GM23338 (cell line): Measurements from ENCODE around the gene ABR. TPM values are rescaled to one million over a fixed set of nuclear protein-coding genes. Genes with fewer than 3 reads are reported as not detected.

ENCODE experiments used
- ATAC-seq: fragments of 200-7000 bp; cut with Tn5 transposase; 3 replicates; pipeline ENCODE4 v1.9.1; 2020
- DNase-seq: peaks from one replicate; pipeline ENCODE4 v3.0.0-alpha.2; 2015; ENCODE audit warnings: low spot score
- H2AFZ ChIP-seq: fragments of 200-600 bp; sonication (generic); 2 replicates; pipeline ENCODE4 v1.8.0; 2016; ENCODE audit warnings: antibody characterized with exemption, mild to moderate bottlenecking, moderate library complexity
- H3F3A ChIP-seq: fragments of 200-600 bp; sonication (generic); replicated peaks from 2 replicates; pipeline ENCODE4 v1.8.0; 2017; ENCODE audit warnings: antibody characterized with exemption, mixed run types, low read depth
- H3K27ac ChIP-seq: fragments of 200-600 bp; sonication (generic); 2 replicates; pipeline ENCODE4 v1.6.1; 2016; ENCODE audit warnings: low read depth
- H3K27me3 ChIP-seq: fragments of 200-600 bp; sonication (generic); 2 replicates; pipeline ENCODE4 v1.8.0; 2016; ENCODE audit warnings: mild to moderate bottlenecking, mixed run types, moderate library complexity; ENCODE audit not compliant: insufficient read depth
- H3K36me3 ChIP-seq: fragments of 200-600 bp; sonication (generic); 2 replicates; pipeline ENCODE4 v1.8.0; 2016; ENCODE audit warnings: mild to moderate bottlenecking; ENCODE audit not compliant: insufficient read depth
- H3K4me1 ChIP-seq: fragments of 200-600 bp; sonication (generic); 2 replicates; pipeline ENCODE4 v1.8.0; 2016; ENCODE audit warnings: mild to moderate bottlenecking, moderate library complexity; ENCODE audit not compliant: insufficient read depth
- H3K4me2 ChIP-seq: fragments of 200-600 bp; sonication (generic); 2 replicates; pipeline ENCODE4 v1.7.1; 2017; ENCODE audit warnings: mixed run types
- H3K4me3 ChIP-seq: fragments of 200-600 bp; sonication (generic); 2 replicates; pipeline ENCODE4 v1.6.1; 2016; ENCODE audit warnings: mixed run types
- H3K79me2 ChIP-seq: fragments of 200-600 bp; sonication (generic); replicated peaks from 2 replicates; pipeline ENCODE4 v1.8.0; 2017; ENCODE audit warnings: mild to moderate bottlenecking; ENCODE audit not compliant: insufficient read depth
- H3K9me2 ChIP-seq: fragments of 200-600 bp; sonication (generic); 2 replicates; pipeline ENCODE4 v1.8.0; 2017; ENCODE audit not compliant: insufficient read depth
- H4K20me1 ChIP-seq: fragments of 200-600 bp; sonication (generic); replicated peaks from 2 replicates; pipeline ENCODE4 v1.8.0; 2017; ENCODE audit warnings: mild to moderate bottlenecking; ENCODE audit not compliant: insufficient read depth
- H3K27ac Mint-ChIP-seq: 2 replicates; pipeline ENCODE4 v1.8.0; 2020; ENCODE audit warnings: inconsistent platforms, mild to moderate bottlenecking, moderate library complexity, mixed read lengths
- H3K27me3 Mint-ChIP-seq: 3 replicates; pipeline ENCODE4 v1.8.0; 2022; ENCODE audit warnings: low read depth, mild to moderate bottlenecking, moderate library complexity, mixed read lengths, inconsistent platforms; ENCODE audit not compliant: insufficient read depth, poor library complexity
- H3K36me3 Mint-ChIP-seq: 3 replicates; pipeline ENCODE4 v1.8.0; 2021; ENCODE audit warnings: low read depth, mild to moderate bottlenecking, inconsistent platforms, moderate library complexity, mixed read lengths
- H3K4me1 Mint-ChIP-seq: 3 replicates; pipeline ENCODE4 v1.8.0; 2020; ENCODE audit warnings: mild to moderate bottlenecking, inconsistent platforms, mixed read lengths
- H3K4me3 Mint-ChIP-seq: 3 replicates; pipeline ENCODE4 v1.8.0; 2021; ENCODE audit warnings: moderate library complexity, mild to moderate bottlenecking, inconsistent platforms, mixed read lengths
- H3K9me3 Mint-ChIP-seq: 3 replicates; pipeline ENCODE4 v1.8.0; 2020; ENCODE audit warnings: moderate library complexity, mild to moderate bottlenecking, inconsistent platforms, mixed read lengths
- CREB1 ChIP-seq: fragments of 250-450 bp; sonication (Bioruptor Pico); IDR thresholded peaks from 2 replicates; pipeline ENCODE4 v1.5.0; 2020; ENCODE audit warnings: low read depth, mild to moderate bottlenecking, moderate library complexity
- EZH2 ChIP-seq: fragments of 200-600 bp; sonication (generic); IDR thresholded peaks from one replicate; pipeline ENCODE4 v1.8.0; 2017; ENCODE audit warnings: antibody characterized with exemption, mild to moderate bottlenecking, low read depth; ENCODE audit not compliant: unreplicated experiment
- JUNB ChIP-seq: IDR thresholded peaks from one replicate; pipeline ENCODE4 v1.6.1; 2016; ENCODE audit warnings: antibody characterized with exemption; ENCODE audit not compliant: unreplicated experiment
- NANOG ChIP-seq: IDR thresholded peaks from 2 replicates; pipeline ENCODE4 v1.6.1; 2016; ENCODE audit warnings: antibody characterized with exemption, borderline replicate concordance
- STAT1 ChIP-seq: IDR thresholded peaks from one replicate; pipeline ENCODE4 v1.6.1; 2016; ENCODE audit warnings: antibody characterized with exemption; ENCODE audit not compliant: unreplicated experiment
- ZNF331 ChIP-seq: fragments of 250-450 bp; sonication (Bioruptor Pico); IDR thresholded peaks from 2 replicates; pipeline ENCODE4 v1.5.0; 2020; ENCODE audit warnings: low read depth, mild to moderate bottlenecking, moderate library complexity
- polyA plus RNA-seq: library from polyadenylated mRNA; unstranded; fragments of >200 nt; fragmentation: Nextera tagmentation; extraction: Ambion mirVana; gene quantifications from 2 replicates; pipeline ENCODE4 v1.2.1, GENCODE V29; 2016
- total RNA-seq: library from RNA; depleted of rRNA; stranded (reverse); fragments of >200 nt; shearing (Covaris generic); gene quantifications from 2 replicates; pipeline ENCODE4 v1.2.3, GENCODE V29; 2014
- TF ChIP-seq, protein P1 (sequence below), 2 experiments: fragments of 200-600 bp in 1 of 2; sonication (generic) in 1 of 2; conservative IDR thresholded peaks; 2 replicates each; pipeline versions ENCODE4 v1.5.1 to v1.6.1; 2016 to 2017; ENCODE audit warnings: antibody characterized with exemption in 2 of 2, low read depth in 2 of 2, mild to moderate bottlenecking in 2 of 2, moderate library complexity in 1 of 2
- TF ChIP-seq, protein P2 (sequence below): fragments of 250-450 bp; sonication (Bioruptor Pico); IDR thresholded peaks from 2 replicates; pipeline ENCODE4 v1.5.0; 2020; ENCODE audit warnings: mild to moderate bottlenecking, moderate library complexity

ABR gene
- total and polyA plus RNA-seq, 2 experiments from 2014 or later, result 15.0 to 27.7 TPM

DNA sequence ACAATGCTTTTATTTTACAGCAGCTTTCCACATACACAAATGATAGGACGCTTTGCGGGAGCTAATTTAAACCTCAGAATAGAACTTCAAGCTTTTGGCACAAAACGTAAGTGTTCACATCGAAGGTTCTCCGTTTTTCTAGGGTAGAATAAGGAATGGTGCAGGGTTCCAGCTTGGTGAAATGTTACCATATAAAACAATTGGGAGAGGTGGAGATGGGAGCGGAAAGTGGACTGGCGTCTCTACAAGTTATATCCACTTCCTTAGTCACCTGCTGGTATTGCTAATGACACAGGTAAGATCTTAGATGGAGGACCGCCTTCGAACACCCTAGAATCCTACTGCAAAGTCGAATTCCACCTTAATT lies 198.5 kb downstream of the ABR start:
- no peak overlapping the region for H3K4me2 ChIP-seq
- DNase-seq (no peak), ATAC-seq (no peak)
- Mint-ChIP-seq H3K27me3 (peaks cover 18% of the 10 kb centered on the region), H3K9me3 (no peaks in the 10 kb centered on the region; the same call in 2 of the 3 replicates), H3K4me3 (peak overlapping the region; percentile 25; the same call in 2 of the 3 replicates), H3K4me1 (peaks cover 24% of the 10 kb centered on the region), H3K27ac (no peak overlapping the region), H3K36me3 (no peaks in the 10 kb centered on the region; the same call in 2 of the 3 replicates)
- peaks cover 26% of the 10 kb centered on the region for H3K79me2 ChIP-seq
- H4K20me1 ChIP-seq, result peaks cover 3% of the 10 kb centered on the region
- peaks cover 7% of the 10 kb centered on the region; the same call in 1 of the 2 replicates for H3F3A ChIP-seq
- no peaks in the 10 kb centered on the region for H3K27me3 ChIP-seq
- no peak overlapping the region for H3K27ac ChIP-seq
- TF ChIP-seq STAT1 (no peak), JUNB (no peak), CREB1 (no peak), EZH2 (no peak), NANOG (no peak), ZNF331 (CRISPR knock-in tag) (no peak)
- TF ChIP-seq, protein P1, sequence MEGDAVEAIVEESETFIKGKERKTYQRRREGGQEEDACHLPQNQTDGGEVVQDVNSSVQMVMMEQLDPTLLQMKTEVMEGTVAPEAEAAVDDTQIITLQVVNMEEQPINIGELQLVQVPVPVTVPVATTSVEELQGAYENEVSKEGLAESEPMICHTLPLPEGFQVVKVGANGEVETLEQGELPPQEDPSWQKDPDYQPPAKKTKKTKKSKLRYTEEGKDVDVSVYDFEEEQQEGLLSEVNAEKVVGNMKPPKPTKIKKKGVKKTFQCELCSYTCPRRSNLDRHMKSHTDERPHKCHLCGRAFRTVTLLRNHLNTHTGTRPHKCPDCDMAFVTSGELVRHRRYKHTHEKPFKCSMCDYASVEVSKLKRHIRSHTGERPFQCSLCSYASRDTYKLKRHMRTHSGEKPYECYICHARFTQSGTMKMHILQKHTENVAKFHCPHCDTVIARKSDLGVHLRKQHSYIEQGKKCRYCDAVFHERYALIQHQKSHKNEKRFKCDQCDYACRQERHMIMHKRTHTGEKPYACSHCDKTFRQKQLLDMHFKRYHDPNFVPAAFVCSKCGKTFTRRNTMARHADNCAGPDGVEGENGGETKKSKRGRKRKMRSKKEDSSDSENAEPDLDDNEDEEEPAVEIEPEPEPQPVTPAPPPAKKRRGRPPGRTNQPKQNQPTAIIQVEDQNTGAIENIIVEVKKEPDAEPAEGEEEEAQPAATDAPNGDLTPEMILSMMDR (conservative IDR thresholded peaks at IDR 0.05; ENCODE audit: low read depth in 2 of 2), result no peak
- H2AFZ ChIP-seq, result no peak overlapping the region
- H3K36me3 ChIP-seq, result no peaks in the 10 kb centered on the region
- peaks cover 23% of the 10 kb centered on the region for H3K4me1 ChIP-seq
- no peaks in the 10 kb centered on the region for H3K9me2 ChIP-seq
- H3K4me3 ChIP-seq, result no peak overlapping the region

DNA sequence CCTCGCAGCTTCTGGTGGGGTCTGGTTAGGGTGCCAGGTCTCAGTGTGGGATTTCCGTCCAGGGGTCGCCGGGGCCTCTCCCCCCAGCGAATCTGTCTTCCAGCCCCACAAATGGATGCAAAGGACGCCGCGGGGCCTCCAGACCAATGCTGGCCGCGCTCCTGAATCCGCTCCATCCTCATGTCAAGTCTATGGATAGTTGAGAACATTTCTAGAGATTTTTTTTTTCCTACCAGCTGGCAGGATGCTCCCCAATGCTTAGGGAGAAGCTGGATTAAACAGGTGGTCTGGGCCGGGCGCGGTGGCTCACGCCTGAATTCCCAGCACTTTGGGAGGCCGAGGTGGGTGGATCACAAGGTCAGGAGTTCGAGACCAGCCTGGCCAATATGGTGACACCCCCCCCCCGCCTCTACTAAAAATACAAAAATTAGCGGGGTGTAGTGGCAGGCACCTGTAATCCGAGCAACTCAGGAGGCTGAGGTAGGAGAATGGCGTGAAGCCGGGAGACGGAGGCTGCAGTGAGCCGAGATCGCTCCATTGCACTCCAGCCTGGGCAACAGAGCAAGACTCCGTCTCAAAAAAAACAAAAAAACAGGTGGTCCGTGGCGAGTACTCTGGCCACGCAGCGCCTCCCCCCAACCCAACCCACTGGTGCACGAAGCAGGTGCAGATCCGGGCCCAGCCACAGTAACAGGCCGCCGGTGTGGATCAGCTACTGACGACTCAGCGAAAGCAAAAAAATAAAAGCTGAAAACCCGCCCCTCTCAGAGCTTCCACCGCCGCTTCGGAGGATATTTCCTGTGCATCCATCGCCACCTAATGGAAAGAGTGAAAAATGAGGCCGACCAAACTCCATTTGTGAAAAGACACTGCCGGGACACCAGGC lies 199.1 kb downstream of the ABR start:
- TF ChIP-seq, protein P2, sequence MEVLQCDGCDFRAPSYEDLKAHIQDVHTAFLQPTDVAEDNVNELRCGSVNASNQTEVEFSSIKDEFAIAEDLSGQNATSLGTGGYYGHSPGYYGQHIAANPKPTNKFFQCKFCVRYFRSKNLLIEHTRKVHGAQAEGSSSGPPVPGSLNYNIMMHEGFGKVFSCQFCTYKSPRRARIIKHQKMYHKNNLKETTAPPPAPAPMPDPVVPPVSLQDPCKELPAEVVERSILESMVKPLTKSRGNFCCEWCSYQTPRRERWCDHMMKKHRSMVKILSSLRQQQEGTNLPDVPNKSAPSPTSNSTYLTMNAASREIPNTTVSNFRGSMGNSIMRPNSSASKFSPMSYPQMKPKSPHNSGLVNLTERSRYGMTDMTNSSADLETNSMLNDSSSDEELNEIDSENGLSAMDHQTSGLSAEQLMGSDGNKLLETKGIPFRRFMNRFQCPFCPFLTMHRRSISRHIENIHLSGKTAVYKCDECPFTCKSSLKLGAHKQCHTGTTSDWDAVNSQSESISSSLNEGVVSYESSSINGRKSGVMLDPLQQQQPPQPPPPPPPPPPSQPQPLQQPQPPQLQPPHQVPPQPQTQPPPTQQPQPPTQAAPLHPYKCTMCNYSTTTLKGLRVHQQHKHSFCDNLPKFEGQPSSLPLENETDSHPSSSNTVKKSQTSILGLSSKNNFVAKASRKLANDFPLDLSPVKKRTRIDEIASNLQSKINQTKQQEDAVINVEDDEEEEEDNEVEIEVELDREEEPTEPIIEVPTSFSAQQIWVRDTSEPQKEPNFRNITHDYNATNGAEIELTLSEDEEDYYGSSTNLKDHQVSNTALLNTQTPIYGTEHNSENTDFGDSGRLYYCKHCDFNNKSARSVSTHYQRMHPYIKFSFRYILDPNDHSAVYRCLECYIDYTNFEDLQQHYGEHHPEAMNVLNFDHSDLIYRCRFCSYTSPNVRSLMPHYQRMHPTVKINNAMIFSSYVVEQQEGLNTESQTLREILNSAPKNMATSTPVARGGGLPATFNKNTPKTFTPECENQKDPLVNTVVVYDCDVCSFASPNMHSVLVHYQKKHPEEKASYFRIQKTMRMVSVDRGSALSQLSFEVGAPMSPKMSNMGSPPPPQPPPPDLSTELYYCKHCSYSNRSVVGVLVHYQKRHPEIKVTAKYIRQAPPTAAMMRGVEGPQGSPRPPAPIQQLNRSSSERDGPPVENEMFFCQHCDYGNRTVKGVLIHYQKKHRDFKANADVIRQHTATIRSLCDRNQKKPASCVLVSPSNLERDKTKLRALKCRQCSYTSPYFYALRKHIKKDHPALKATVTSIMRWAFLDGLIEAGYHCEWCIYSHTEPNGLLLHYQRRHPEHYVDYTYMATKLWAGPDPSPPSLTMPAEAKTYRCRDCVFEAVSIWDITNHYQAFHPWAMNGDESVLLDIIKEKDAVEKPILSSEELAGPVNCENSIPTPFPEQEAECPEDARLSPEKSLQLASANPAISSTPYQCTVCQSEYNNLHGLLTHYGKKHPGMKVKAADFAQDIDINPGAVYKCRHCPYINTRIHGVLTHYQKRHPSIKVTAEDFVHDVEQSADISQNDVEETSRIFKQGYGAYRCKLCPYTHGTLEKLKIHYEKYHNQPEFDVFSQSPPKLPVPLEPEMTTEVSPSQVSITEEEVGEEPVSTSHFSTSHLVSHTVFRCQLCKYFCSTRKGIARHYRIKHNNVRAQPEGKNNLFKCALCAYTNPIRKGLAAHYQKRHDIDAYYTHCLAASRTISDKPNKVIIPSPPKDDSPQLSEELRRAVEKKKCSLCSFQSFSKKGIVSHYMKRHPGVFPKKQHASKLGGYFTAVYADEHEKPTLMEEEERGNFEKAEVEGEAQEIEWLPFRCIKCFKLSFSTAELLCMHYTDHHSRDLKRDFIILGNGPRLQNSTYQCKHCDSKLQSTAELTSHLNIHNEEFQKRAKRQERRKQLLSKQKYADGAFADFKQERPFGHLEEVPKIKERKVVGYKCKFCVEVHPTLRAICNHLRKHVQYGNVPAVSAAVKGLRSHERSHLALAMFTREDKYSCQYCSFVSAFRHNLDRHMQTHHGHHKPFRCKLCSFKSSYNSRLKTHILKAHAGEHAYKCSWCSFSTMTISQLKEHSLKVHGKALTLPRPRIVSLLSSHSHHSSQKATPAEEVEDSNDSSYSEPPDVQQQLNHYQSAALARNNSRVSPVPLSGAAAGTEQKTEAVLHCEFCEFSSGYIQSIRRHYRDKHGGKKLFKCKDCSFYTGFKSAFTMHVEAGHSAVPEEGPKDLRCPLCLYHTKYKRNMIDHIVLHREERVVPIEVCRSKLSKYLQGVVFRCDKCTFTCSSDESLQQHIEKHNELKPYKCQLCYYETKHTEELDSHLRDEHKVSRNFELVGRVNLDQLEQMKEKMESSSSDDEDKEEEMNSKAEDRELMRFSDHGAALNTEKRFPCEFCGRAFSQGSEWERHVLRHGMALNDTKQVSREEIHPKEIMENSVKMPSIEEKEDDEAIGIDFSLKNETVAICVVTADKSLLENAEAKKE (CRISPR knock-in tag), result no peak
- TF ChIP-seq, protein P1 (conservative IDR thresholded peaks at IDR 0.05; ENCODE audit: low read depth in 2 of 2), result peak; percentile 72 to 91
- Histone ChIP-seq H3K36me3 (no peaks in the 10 kb centered on the region), H3K27me3 (no peaks in the 10 kb centered on the region), H3K79me2 (peaks cover 32% of the 10 kb centered on the region), H4K20me1 (peaks cover 7% of the 10 kb centered on the region), H3K9me2 (no peaks in the 10 kb centered on the region), H3F3A (peaks cover 7% of the 10 kb centered on the region; the same call in 1 of the 2 replicates), H2AFZ (peak overlapping the region; percentile 74), H3K4me1 (peaks cover 29% of the 10 kb centered on the region), H3K4me2 (peak overlapping the region; percentile 81), H3K4me3 (peak overlapping the region; percentile 67), H3K27ac (peak overlapping the region; percentile 79; the same call in 1 of the 2 replicates)
- peaks cover 18% of the 10 kb centered on the region for H3K27me3 Mint-ChIP-seq
- no peaks in the 10 kb centered on the region; the same call in 2 of the 3 replicates for H3K36me3 Mint-ChIP-seq
- no peak overlapping the region for H3K27ac Mint-ChIP-seq
- peaks cover 30% of the 10 kb centered on the region for H3K4me1 Mint-ChIP-seq
- ATAC-seq (peak; percentile 45), DNase-seq (peak; percentile 96)
- peak overlapping the region; percentile 78 for H3K4me3 Mint-ChIP-seq
- no peaks in the 10 kb centered on the region; the same call in 2 of the 3 replicates for H3K9me3 Mint-ChIP-seq
